Measurements from ENCODE around the gene PLSCR2. TPM values are rescaled to one million over a fixed set of nuclear protein-coding genes. Genes with fewer than 3 reads are reported as not detected.

The PLSCR2 gene
- total and polyA plus RNA-seq, 2 of the 8 experiments (the other 6 are each of a cell fraction or from before 2014, with no cell fraction given) = not detected

DNA sequence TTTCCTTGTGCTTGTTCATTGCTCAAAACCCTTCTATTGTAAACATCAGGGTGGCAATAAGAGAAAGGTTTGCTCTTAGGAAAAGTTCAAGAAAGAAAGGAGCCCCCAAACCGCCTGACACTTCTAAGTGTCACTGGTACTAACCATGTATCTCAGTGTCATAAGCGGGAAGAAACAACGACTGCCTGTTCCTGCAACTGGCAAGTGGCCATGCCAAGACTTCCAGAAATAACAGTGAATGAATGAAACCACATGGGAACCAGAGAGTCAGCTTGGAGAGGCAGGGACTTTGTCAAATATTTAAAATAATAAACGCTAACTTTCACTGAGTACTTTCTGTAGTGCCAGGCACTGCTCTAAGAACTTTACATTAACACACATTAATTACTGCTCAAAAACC is 1.1 kb downstream of the PLSCR2 start (continued):
- TF ChIP-seq, protein P1, sequence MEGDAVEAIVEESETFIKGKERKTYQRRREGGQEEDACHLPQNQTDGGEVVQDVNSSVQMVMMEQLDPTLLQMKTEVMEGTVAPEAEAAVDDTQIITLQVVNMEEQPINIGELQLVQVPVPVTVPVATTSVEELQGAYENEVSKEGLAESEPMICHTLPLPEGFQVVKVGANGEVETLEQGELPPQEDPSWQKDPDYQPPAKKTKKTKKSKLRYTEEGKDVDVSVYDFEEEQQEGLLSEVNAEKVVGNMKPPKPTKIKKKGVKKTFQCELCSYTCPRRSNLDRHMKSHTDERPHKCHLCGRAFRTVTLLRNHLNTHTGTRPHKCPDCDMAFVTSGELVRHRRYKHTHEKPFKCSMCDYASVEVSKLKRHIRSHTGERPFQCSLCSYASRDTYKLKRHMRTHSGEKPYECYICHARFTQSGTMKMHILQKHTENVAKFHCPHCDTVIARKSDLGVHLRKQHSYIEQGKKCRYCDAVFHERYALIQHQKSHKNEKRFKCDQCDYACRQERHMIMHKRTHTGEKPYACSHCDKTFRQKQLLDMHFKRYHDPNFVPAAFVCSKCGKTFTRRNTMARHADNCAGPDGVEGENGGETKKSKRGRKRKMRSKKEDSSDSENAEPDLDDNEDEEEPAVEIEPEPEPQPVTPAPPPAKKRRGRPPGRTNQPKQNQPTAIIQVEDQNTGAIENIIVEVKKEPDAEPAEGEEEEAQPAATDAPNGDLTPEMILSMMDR (IDR thresholded peaks at IDR 0.05; ENCODE audit: control extremely low read depth in 1 of 3, insufficient read depth in 1 of 3, low read depth in 1 of 3, low read length in 3 of 3) = no peak
- TF ChIP-seq GABPA (IDR thresholded peaks at IDR 0.05; ENCODE audit: borderline replicate concordance, insufficient read depth, low read length) = no peak
- no peak for TF ChIP-seq CBX5 (IDR thresholded peaks at IDR 0.05; ENCODE audit: low read depth, low read length)
- no peak for TF ChIP-seq PHF8 (conservative IDR thresholded peaks at IDR 0.05; ENCODE audit: low read depth, low read length)
- no peak for TF ChIP-seq SP1 (IDR thresholded peaks at IDR 0.05; ENCODE audit: low read depth, low read length)
- TF ChIP-seq POLR2A (IDR thresholded peaks at IDR 0.05; ENCODE audit: control extremely low read depth in 1 of 2, low read depth in 2 of 2, low read length in 2 of 2) = no peak
- TF ChIP-seq SAP30 (IDR thresholded peaks at IDR 0.05; ENCODE audit: insufficient read depth, insufficient replicate concordance, low read length) = no peak
- TF ChIP-seq TBP (IDR thresholded peaks at IDR 0.05; ENCODE audit: low read depth, low read length) = no peak
